ENCODE results near the gene ACER3.

GRCh38 chr11:77031599-77031998, 170.9 kb downstream of the ACER3 start:
- TF ChIP-seq, protein P1, sequence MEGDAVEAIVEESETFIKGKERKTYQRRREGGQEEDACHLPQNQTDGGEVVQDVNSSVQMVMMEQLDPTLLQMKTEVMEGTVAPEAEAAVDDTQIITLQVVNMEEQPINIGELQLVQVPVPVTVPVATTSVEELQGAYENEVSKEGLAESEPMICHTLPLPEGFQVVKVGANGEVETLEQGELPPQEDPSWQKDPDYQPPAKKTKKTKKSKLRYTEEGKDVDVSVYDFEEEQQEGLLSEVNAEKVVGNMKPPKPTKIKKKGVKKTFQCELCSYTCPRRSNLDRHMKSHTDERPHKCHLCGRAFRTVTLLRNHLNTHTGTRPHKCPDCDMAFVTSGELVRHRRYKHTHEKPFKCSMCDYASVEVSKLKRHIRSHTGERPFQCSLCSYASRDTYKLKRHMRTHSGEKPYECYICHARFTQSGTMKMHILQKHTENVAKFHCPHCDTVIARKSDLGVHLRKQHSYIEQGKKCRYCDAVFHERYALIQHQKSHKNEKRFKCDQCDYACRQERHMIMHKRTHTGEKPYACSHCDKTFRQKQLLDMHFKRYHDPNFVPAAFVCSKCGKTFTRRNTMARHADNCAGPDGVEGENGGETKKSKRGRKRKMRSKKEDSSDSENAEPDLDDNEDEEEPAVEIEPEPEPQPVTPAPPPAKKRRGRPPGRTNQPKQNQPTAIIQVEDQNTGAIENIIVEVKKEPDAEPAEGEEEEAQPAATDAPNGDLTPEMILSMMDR (IDR thresholded peaks at IDR 0.05), result no peak
- TF ChIP-seq EP300 (IDR thresholded peaks at IDR 0.05), result no peak

Data from sigmoid colon (tissue), 4 donors.